NCI-H510A treated with DMSO at 0.1 percent for 48 hours (cell line): ENCODE measurements around the gene H19.

Experiments used
- DNase-seq: peaks from one replicate; lab custom pipeline; 2025; lab: John Stamatoyannopoulos, UW

The H19 gene

DNA sequence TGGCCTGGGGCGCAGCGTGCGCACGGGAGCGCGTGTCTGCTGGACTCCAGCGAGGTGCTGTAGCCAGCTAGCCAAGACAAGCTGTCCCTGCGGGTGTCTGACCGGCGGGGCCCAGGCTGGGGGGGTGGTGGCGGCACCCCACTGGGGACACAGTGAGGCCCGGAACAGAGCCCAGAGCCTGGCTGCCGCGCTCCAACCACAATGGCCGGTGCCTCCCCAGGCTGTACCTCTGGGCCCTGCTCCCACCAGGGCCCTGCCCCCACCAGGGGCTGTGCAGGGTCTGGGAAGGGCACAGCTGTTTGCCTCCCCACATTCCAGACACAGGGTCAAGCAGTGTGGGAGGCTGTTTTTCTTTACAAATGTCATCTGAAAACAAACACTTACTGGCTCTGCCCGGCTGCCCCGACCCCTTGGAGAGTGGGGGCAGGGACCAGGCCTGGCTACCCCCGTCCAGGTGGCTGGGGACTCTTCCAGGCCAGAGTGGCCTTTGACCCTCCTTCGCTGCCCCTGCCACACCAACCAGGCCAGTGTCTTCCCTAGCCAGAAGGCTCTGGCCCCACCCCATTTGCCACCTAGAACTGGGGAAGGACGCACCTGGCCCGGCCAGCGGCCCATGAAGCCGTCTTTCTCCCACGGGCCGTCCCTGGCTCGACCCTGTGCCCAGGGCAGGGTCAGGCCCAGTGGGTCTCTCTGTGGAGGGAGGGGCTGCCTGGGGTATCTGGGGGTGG lies 14.6 kb downstream of the H19 start:
- DNase-seq, result no peak

DNA sequence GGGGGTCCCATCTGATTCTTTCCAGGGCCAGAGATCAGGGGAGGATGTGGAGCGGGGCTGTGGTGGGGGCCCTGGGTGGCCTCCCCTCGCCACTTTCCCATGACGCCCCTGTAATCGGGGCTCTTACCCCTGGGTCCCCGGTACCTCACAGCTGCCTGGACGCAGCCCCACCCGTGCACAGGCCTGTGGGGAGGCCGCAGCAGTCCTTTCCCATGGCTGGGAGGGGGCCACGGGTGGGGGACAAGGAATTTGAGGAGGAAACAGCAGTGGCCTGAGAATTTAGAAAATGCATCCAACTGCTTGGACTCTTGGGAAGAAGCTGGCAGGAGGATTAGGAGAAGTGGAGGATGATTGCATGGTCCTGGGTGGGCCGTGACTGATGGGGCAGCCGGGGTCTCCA lies 18.0 kb downstream of the H19 start:
- DNase-seq, result no peak

DNA sequence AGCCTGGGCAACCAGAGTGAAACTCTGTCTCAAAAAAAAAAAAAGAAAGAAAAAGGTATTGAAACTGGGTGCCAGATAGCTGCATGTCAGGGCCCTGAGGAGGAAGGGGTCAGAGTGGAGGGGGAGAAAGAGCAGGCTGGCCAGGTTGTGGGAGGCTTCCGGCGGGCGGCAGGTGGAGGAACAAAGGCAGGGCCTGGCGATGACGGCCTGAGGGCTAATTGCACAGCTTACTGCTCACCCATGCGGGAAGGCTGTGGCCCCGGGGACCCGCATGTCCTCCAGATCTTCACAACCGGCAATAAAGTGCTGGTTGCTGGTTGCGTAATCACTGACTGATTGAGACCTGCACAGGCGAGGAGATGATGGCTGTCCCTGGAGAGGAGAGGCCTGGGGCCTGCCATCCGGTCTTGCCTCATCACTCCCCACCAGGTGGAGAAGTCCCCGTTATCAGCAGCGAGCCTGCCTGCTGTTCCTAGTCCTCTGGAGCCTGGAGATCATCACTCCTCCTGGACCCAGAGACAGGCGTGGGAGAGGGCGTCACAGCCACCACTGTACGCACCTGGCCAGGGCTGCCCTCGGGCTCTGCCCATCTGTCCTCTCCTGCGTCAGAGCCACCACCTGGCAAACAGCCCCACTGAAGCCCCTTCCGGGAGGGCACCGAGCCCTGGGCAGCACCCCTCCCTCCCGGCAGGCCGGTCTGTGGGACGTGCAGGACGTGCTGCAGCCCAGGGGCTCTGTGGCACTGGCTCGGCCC lies 18.7 kb downstream of the H19 start:
- no peak for DNase-seq

DNA sequence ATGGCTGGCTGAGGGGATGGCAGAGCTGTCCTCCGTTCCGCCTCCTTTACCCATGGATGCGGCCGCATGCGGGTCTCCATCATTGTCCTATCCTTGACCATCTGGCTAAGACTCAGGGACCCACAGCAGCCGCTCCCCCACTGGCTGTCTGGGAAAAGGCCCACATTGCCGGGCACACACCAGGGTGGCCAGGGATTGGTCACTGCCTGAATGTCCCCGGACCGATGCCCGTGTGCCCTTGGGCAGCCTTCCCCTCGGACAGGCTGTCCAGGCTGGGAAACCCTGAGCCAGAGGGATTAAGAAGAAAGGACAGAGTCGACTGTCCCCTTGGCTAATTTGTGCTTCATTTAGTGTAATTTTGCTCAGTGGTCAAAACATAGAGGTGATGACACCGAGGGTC lies 22.5 kb downstream of the H19 start:
- DNase-seq, result no peak

DNA sequence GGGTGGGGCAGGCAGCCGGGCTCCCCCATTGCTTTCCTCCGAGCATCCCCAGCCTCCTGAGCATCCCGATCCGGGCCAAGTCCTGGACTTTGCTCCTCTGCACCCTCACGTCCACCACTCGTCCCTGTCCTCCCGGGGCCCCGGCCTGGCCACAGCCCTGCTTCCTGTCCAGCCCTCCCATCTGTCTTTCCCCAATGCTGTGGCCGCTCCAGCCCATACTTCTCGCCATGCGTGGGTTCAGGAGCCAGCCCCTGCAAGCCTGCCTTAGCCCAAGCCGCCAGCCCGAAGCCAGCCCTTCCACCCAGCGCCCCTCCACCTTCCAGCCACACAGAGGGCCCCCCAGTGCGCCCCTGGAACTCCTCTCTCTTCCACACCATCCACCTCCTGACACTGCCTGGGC lies 26.7 kb downstream of the H19 start:
- no peak for DNase-seq

DNA sequence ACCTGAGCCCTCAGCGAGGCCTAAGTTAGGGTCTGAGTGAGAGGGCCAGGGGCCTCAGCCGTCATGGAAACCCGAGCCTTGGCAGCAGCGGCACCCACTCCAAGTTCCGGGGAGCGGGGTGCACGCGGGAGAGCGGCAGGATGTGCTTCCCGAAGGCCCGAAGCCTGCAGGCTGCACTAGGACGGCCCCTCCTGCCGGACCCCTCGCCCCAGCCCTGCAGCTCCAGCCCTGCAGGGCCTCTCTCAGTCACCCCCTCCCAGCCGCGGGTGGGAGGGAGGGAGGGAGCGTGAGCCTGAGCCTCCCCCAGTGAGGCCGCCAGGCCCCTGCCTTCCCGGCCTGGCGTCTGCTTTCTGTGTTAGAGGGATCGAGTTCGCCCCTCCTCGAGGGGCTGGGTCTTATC lies 27.9 kb downstream of the H19 start:
- no peak for DNase-seq

DNA sequence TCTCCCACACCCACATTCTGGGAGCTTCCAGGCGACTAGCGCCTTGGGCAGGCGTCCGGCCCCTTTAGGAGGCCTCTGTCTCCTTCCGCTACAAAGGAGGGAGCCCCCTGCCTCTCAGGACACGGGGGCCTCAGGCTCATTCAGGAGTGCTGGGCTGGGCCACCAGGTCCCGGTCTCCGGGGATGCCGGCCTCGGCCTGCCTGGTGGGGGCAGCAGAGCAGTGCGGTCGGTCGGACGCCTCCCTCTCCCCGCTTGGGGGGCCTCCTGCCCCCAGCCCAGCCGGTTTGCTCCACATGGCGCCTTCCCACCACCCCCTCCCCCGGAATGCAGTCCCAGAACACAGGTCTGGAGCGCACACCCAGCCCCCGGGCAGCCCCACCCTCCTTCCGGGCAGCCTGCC lies 28.6 kb downstream of the H19 start:
- DNase-seq, result no peak

DNA sequence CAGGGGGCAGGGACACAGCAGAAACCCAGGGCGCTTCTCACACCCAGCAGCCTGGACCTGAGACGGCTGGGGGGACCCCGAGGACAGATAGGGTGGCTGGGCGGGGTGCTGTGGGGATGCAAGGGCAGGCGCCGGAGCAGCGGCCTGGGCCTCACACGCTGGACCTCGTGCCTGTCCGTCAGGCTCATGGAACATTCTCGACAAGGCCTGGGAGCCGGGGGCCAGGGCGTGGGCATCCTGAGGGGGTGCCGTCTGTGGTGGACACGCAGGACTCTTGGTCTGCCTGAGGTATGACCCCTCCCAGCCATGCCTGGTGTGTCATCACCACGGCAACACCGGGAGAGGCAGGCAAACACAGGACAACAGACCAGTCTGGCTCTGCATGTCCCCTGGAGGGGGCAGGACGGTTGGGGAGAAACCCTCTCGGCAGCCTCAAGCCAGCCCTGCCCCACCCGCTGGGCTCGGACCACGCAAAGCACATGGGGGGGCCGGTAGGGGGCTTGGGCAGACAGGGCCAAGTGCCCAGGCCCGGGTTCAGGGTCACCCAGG lies 29.1 kb downstream of the H19 start:
- no peak for DNase-seq

DNA sequence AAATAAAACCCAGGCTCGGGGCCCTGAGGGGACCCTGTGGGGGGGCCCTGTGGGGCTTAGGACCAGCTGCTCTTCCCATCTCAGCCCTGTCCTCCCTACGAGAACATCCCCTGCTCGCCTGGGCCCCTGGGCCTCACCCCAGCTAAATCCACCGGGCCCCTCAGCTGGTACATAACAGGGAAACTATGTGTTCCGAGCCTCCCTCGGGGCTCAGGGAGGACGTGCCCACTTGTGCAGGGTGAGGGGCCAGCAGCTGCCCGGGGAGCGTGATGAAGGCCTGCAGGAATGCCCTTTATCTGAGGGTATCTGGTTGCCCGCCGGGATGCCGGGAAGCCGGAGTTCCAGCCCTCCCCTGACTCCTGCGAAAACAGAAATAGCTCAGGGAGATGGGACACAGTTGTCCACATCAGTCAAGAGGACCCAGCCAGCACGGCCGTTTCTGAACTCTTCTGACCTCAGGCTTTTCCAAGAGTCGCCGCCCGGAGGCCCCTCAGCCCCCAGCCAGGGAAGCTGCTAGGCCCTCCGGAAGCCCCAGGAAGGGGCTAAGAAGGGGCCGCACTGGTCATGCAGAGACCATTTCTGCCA lies 29.9 kb downstream of the H19 start:
- DNase-seq, result no peak

DNA sequence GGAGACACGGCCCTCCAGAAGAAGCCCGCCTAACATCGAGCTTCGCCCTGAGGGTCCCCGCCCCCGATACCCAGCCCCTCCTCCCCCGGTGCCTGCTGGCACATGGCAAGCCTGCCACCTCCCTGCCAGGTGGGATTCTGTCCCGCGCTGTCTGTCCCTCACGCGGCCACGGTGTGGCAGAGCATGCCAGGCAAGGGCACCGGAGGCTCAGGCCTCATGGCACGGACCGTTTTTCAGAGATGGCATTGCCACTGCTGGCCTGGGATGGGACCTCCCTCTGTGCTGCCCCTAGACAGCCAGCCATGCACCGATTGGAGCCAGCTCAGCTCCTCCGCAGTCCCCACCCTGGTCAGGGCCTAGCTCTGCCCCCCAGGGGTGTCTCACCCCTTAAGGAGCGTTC lies 31.1 kb downstream of the H19 start:
- DNase-seq, result no peak

DNA sequence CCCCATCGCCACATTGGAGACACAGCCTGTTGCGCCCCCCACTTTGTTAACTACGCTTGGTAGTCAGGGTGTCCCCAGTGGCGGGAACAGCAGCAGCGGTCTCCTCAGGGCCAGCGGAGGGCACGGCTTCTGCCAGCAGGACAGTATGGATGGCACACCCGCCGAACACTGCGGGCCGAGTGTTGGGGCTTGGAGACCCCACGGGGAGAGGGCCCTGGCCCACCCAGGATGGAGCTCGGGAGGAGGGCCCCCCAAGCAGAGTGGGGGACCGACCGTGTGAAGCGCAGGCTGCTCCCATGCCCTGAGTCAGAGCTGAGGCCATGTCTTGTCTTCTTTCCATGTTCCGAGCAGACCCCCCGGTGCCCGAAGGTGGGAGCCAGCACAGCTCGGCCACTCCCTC lies 32.7 kb downstream of the H19 start:
- DNase-seq, result no peak

DNA sequence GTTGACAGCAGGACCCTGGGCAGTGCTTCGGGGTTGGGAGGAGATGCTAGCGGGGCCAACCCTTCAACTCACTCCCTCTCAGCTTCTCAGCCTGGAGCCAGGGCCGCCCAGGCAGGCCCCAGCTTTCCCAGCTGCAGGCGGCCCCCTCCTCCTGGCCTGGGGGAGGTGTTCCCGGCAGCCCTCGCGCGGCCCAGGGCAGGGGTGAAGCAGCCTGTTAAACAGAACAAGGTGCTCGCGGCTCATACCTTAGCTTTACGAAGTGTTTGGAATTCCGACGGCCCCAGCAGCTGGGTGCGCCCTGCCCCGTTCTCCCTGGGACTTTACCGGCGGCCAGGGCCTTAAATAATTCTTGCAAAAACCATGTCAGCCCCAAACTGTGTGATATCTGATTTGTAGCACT lies 33.3 kb downstream of the H19 start:
- no peak for DNase-seq

DNA sequence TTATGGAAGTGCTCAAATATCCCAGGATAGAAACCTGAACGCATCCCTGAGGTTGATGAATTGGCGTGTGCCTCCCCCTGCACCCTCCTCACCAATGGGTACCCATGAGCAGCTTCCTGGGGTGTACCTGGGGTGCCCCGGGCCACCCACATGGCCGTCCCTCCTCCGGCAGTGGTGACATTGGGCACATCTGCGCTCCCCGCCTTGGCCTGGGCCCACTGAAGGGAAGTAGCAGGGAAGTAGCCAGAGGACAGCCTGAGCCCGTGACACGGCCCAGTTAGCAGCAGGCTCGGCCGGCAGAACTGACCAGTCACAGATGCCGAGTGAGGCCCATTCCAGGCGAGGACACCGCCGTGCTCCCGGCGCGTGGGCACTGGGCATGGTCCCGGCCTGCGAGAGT lies 33.8 kb downstream of the H19 start:
- DNase-seq, result no peak

DNA sequence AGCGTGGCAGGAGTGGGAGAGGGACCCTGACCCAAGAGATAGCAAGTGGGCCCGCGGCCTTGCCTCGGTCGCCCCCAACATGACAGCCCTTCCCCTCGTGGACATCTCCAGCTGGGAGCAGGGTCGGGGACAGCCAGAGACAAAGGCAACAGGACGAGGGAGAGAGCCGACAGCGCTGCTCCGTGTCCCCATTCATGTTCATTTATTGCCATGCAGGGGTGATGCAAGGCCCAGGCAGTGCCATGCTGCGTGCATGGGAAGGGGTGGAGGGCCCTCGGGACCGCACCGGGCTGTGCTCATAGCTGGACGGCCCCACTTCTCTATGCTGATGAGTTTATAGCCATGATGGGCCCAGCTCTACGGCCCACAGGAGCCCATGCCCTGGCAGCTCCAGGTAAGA lies 37.9 kb downstream of the H19 start:
- no peak for DNase-seq

DNA sequence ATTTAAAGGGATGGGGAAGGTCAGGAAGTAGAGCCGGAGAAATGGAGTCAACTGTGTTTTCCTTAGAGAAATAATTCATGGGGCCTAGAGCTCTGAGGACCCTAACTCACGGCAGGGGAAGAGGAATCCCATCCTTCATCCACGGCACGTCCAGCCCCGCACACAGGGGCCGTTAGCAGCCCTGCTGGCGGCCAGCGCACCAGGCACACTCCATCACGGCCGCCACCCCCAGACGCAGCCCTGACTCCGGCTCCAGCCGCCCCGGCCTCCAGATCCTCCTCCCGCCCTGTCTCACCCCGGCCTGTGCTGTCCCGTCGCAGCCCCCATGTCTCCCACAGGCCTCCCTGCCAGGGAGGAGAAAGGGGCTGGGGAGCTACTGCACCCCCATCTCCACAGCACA lies 39.3 kb downstream of the H19 start:
- DNase-seq, result no peak

DNA sequence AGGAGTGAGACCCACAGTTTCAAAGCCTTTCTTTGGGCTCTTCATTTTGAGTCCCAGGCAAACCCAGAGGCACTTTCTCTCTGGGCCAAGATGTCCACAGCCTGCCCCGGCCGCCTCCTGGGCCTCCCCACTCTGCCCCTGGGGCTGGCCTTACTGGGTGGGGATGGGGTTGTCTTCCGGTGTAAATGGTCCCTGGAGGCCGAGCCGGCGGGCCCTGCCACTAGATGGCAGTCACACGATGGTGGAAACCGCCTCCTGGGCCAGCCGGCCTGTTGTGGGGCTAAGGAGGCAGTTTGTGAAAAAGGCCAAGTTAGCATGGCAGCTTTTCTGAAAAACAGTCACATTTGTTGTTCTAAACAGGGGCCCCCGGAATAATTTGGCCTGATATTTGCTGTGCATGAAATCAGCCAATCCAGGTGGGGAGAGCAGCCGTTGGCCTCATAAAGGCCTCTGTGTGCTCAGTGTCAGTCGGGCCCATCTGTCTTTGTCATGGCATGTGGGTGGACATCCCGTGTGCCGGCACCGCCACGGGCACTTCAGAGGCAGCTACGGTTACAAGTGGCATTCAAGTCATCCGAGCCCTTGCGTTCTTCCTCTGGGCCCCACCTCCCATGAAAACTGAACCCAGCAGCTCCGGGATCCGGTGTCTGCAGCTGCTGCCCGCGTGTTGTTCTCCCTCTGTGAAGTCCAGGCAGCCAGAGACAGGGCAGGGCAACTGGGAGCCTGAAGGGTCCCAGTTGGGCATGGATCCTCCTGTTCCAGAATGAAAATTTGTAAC lies 44.0 kb downstream of the H19 start:
- DNase-seq, result no peak

DNA sequence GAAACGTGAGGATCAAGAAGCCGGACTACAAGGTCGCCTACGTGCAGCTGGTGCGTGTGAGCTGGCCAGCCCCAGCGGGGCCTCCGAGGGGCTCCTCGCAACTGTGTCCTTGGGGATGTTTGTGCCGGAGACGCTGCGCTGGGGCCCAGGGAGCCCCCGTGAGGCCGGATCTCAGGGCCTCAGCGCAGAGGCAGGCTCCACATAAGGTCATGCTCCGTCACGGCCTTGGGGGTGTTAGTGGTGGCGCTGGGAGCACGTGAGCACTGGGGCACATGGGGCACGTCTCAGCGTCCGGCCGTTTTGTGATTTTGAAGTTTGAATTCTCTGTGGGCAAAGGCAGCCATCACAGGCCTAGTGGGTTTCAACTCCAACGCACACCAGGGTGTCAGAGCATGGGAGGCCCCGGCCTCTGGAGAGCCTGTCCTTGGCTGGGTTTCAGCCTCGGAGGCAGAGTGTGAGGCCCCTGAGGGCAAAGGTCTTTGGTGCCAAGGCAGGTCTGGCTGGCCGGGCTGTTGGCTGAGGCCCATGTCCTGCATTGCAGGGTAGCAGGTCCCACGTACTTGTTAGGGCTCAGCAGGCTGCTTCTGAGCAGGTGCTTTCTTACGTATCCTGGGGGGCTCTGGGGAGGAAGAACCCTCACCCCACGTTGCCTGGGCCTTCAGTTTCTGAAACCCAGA lies 44.7 kb downstream of the H19 start:
- DNase-seq, result no peak

DNA sequence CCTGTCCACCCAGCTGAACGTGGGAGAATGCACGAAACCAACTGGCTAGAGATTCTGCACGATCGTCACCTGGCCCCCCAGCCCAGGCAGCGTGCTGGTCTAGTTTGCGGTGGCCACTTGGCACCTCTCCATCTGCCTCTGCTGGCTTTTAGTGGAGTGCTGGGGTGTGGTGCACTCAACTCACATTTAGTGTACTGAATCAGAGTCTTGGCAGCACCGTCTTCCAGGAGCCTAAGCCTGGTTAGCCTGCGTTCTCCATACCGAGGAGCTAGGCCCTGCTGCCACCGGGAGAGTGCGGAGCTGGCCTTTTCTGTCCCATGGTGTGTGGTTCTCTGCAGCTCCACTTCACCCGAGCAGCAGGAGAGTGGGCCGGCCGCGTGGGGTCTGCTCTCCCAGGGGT lies 47.7 kb downstream of the H19 start:
- no peak for DNase-seq

DNA sequence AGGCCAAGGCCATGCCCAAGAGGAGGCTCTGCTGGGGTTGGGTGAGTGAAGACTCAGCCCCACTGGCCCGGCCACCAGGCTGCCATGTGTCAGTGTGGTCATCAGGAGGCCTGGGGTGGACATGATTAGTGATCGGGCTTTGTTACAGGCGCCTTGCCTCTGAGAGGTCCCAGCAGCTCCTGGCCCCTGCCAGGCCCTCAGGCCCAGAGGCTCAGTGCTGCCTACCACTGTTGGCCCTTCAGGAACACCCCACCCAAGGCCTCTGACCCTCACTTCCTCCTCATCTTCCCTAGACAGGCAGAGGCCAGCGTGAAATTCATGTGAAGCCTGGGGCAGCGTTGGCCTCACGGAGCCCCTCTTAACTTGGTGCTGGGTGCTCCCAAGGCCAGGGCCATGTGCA lies 48.3 kb downstream of the H19 start:
- no peak for DNase-seq

DNA sequence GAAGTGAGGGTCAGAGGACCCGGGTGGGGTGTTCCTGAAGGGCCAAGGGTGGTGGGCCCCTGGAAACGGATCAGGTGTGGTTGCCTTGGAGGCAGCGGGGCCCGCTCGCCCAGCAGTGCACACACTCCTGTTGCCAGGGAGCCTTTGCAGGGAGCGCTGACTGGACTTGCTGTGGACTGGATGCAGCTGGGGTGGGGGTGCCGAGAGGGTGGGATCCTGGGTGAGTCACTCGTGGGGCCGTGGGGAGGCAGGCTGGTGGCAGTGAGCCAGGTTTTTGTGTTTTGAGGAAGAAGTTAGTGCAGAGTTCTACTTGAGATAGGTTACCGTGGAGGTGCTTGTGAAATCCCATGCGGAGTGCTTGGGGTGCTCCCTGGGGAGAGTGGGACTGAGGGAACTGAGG lies 49.3 kb downstream of the H19 start:
- no peak for DNase-seq

DNA sequence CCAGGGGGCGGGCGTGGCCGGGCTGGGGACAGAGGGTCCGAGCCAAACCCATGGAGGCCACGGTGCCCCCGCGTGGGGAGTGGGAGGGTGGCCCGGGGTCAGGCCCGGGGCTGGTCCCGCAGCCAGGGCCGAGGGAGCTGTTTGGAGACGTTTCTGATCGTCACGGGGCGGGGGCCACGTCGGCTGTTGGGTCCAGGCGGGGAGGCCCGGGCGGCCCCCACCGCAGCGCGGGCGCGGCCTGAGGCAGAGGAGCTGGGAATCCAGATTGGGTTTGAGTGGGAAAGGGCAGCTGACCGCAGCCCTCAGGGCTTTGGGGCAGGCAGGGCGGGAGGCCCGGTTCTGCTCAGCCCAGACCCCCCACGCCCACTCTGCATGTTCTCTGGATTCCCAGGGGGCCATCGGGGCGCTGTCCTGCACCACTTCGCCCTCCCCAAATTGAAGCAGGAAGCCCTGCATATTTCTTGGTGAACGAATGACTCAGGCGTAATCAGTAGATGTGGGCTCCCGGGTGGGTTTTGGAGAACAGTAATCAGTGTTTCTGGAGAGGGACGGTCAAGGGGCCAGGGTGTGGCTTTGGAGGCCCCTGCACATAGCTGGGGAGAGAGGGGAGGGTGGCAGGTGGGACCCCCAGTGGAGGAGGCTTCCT lies 49.9 kb downstream of the H19 start:
- DNase-seq, result no peak
